ENCODE measurements around the gene PLXDC2.

DNA sequence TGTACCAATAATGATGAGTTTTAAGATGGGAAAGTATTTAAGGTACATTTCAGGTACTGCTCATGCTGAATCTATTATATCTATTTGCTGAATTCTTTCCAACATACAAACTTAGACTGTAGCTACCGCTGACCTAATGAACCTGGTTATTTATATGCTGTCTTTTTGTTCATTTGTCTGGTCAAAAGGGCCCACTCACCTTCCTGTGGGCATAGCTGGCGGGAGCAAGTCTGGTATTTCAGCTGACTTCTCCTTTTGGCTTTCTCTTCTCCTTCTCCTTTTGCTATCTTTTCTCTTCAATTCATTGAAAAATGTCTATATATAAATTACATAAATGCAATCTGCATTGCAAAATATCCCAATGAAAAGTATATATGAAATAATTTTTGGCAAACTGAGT, 9.5 kb downstream of the PLXDC2 start:
- TF ChIP-seq POLR2A (IDR thresholded peaks at IDR 0.05; ENCODE audit: low read depth, low read length) (no peak), POLR2AphosphoS5 (IDR thresholded peaks at IDR 0.05; ENCODE audit: low read depth, low read length) (no peak)

All from GM12892 (cell line).